H1 (cell line): ENCODE measurements around the gene RUNX1. TPM values are rescaled to one million over a fixed set of nuclear protein-coding genes. Genes with fewer than 3 reads are reported as not detected.

Experiments
- CTCF ChIA-PET: fragments of 300-600 bp; sonication (Branson Sonifier 250); formaldehyde crosslinking; loops from one replicate; lab custom pipeline; 2021; ENCODE audit not compliant: partially characterized antibody; lab: Charles Lee
- POLR2A ChIA-PET: fragments of 300-600 bp; sonication (Branson Sonifier 250); formaldehyde crosslinking; loops from one replicate; lab custom pipeline; 2021; ENCODE audit warnings: inconsistent platforms; ENCODE audit not compliant: partially characterized antibody; lab: Charles Lee
- DNase-seq, 2 experiments: peaks; one replicate each; pipeline versions ENCODE4 v3.0.0 to v3.0.0-alpha.2; 2010 to 2022; ENCODE audit warnings: low spot score in 2 of 2, low read depth in 1 of 2, mixed read lengths in 1 of 2
- FAIRE-seq: peaks from 2 replicates; lab custom pipeline; 2011; peaks lifted over from hg19 to GRCh38; lab: Jason Lieb, UNC
- H2AFZ ChIP-seq: 2 replicates; pipeline ENCODE4 v1.8.1; 2012; ENCODE audit warnings: low read length, inconsistent platforms
- H2AK5ac ChIP-seq: 2 replicates; pipeline ENCODE4 v1.6.1; 2013; ENCODE audit warnings: low read depth, low read length
- H2BK120ac ChIP-seq: replicated peaks from 2 replicates; pipeline ENCODE3; 2013; ENCODE audit warnings: low read depth, low read length, inconsistent platforms
- H2BK12ac ChIP-seq: 2 replicates; pipeline ENCODE4 v1.6.1; 2013; ENCODE audit warnings: low read depth, low read length
- H2BK15ac ChIP-seq: 2 replicates; pipeline ENCODE4 v1.6.1; 2013; ENCODE audit warnings: low read length
- H2BK20ac ChIP-seq: 2 replicates; pipeline ENCODE4 v1.6.1; 2013; ENCODE audit warnings: low read length
- H2BK5ac ChIP-seq: 2 replicates; pipeline ENCODE4 v1.6.1; 2013; ENCODE audit warnings: low read depth, low read length
- H3K14ac ChIP-seq: 2 replicates; pipeline ENCODE4 v1.6.1; 2013; ENCODE audit warnings: inconsistent platforms; ENCODE audit not compliant: insufficient read length
- H3K18ac ChIP-seq: 2 replicates; pipeline ENCODE4 v1.6.1; 2013; ENCODE audit warnings: low read length; ENCODE audit errors: extremely low read depth
- H3K23ac ChIP-seq: 2 replicates; pipeline ENCODE4 v1.6.1; 2013; ENCODE audit warnings: inconsistent platforms; ENCODE audit not compliant: insufficient read length
- H3K23me2 ChIP-seq: 2 replicates; pipeline ENCODE4 v1.6.1; 2013; ENCODE audit warnings: low read depth, low read length
- H3K27ac ChIP-seq: 2 replicates; pipeline ENCODE4 v1.6.1; 2011; ENCODE audit warnings: low read depth, low read length, inconsistent platforms
- H3K27me3 ChIP-seq, 4 experiments: replicated peaks in 1 of 4; 1 replicate in 1 of 4; 2 replicates in 3 of 4; pipeline versions ENCODE4 v1.6.1 to v1.8.1; 2011 to 2013; ENCODE audit warnings: low read length in 3 of 4, mild to moderate bottlenecking in 3 of 4, inconsistent platforms in 2 of 4, mixed read lengths in 2 of 4, moderate library complexity in 1 of 4; ENCODE audit not compliant: control insufficient read depth in 3 of 4, insufficient read depth in 3 of 4; ENCODE audit errors: extremely low read depth in 1 of 4
- H3K36me3 ChIP-seq, 4 experiments: 2 replicates each; pipeline versions ENCODE4 v1.6.1 to v1.8.1; 2011 to 2013; ENCODE audit warnings: mild to moderate bottlenecking in 4 of 4, low read length in 3 of 4, moderate library complexity in 2 of 4, control low read depth in 1 of 4, inconsistent platforms in 1 of 4; ENCODE audit not compliant: insufficient read depth in 4 of 4, control insufficient read depth in 2 of 4
- H3K4ac ChIP-seq: replicated peaks from 2 replicates; pipeline ENCODE3; 2013; ENCODE audit warnings: low read length, low read depth, mixed read lengths, inconsistent platforms; ENCODE audit not compliant: insufficient read length
- H3K4me1 ChIP-seq, 4 experiments: replicated peaks in 1 of 4; 1 replicate in 1 of 4; 2 replicates in 3 of 4; pipeline versions ENCODE4 v1.6.1 to v1.8.1; 2011 to 2013; ENCODE audit warnings: low read length in 3 of 4, inconsistent platforms in 2 of 4, mixed read lengths in 1 of 4; ENCODE audit not compliant: insufficient read depth in 4 of 4, control insufficient read depth in 3 of 4
- H3K4me2 ChIP-seq, 2 experiments: 2 replicates each; pipeline versions ENCODE4 v1.6.1 to v1.8.1; 2011 to 2013; ENCODE audit warnings: low read depth in 2 of 2, low read length in 2 of 2, control low read depth in 1 of 2, inconsistent platforms in 1 of 2, mild to moderate bottlenecking in 1 of 2; ENCODE audit not compliant: insufficient read depth in 1 of 2
- H3K4me3 ChIP-seq, 4 experiments: fragments of 200-600, 300-600 bp in 1 of 4; sonication (generic), shearing (Covaris generic), sonication (Bioruptor Twin) in 1 of 4; 2 replicates each; pipeline versions ENCODE4 v1.5.1 to v1.8.1; 2011 to 2016; ENCODE audit warnings: low read length in 4 of 4, low read depth in 3 of 4, control low read depth in 2 of 4, inconsistent platforms in 2 of 4, mild to moderate bottlenecking in 2 of 4, mixed read lengths in 1 of 4, moderate library complexity in 1 of 4; ENCODE audit not compliant: insufficient read depth in 2 of 4; ENCODE audit errors: extremely low read depth in 1 of 4
- H3K56ac ChIP-seq: replicated peaks from 2 replicates; pipeline ENCODE3; 2013; ENCODE audit warnings: low read depth, mild to moderate bottlenecking, mixed read lengths, low read length, inconsistent platforms; ENCODE audit not compliant: insufficient read length
- H3K79me1 ChIP-seq: 2 replicates; pipeline ENCODE4 v1.6.1; 2013; ENCODE audit warnings: low read depth, low read length, control low read depth
- H3K79me2 ChIP-seq, 2 experiments: 2 replicates each; pipeline versions ENCODE4 v1.6.1 to v1.8.1; 2012 to 2013; ENCODE audit warnings: low read length in 2 of 2, mild to moderate bottlenecking in 2 of 2, inconsistent platforms in 1 of 2; ENCODE audit not compliant: insufficient read depth in 2 of 2, control insufficient read depth in 1 of 2
- H3K9ac ChIP-seq, 4 experiments: replicated peaks in 1 of 4; 1 replicate in 1 of 4; 2 replicates in 3 of 4; pipeline versions ENCODE4 v1.6.1 to v1.8.1; 2011 to 2013; ENCODE audit warnings: low read depth in 3 of 4, low read length in 3 of 4, control low read depth in 2 of 4, mild to moderate bottlenecking in 2 of 4, moderate library complexity in 2 of 4, inconsistent platforms in 1 of 4; ENCODE audit errors: extremely low read depth in 1 of 4
- H3K9me3 ChIP-seq, 2 experiments: 2 replicates each; pipeline versions ENCODE4 v1.6.1 to v1.8.1; 2012 to 2013; ENCODE audit warnings: mild to moderate bottlenecking in 2 of 2, moderate library complexity in 2 of 2, control low read depth in 1 of 2, inconsistent platforms in 1 of 2, low read depth in 1 of 2, low read length in 1 of 2, mixed read lengths in 1 of 2; ENCODE audit not compliant: insufficient read depth in 2 of 2
- H4K20me1 ChIP-seq, 2 experiments: replicated peaks in 1 of 2; 2 replicates each; pipeline versions ENCODE3 to v1.8.1; 2011 to 2013; ENCODE audit warnings: inconsistent platforms in 2 of 2, low read length in 2 of 2, mild to moderate bottlenecking in 1 of 2; ENCODE audit not compliant: insufficient read depth in 2 of 2, control insufficient read depth in 1 of 2
- H4K5ac ChIP-seq: 2 replicates; pipeline ENCODE4 v1.6.1; 2013; ENCODE audit warnings: low read length, low read depth, mixed read lengths, inconsistent platforms; ENCODE audit not compliant: insufficient read length
- H4K8ac ChIP-seq: 2 replicates; pipeline ENCODE4 v1.8.0; 2013; ENCODE audit warnings: mild to moderate bottlenecking, moderate library complexity, low read length, inconsistent platforms; ENCODE audit not compliant: insufficient read depth; ENCODE audit errors: extremely low read depth
- H4K91ac ChIP-seq: replicated peaks from 2 replicates; pipeline ENCODE3; 2013; ENCODE audit warnings: low read length, mixed read lengths, inconsistent platforms; ENCODE audit not compliant: insufficient read length
- MAX ChIP-seq: IDR thresholded peaks from 2 replicates; pipeline ENCODE4 v1.6.1; 2012; ENCODE audit warnings: inconsistent platforms
- RAD21 ChIP-seq, 2 experiments: IDR thresholded peaks in 1 of 2; conservative IDR thresholded peaks in 1 of 2; 2 replicates each; pipeline ENCODE4 v1.6.1; 2011; ENCODE audit warnings: low read depth in 2 of 2, low read length in 2 of 2, improper control_type of control experiment in 1 of 2, inconsistent platforms in 1 of 2, mild to moderate bottlenecking in 1 of 2, moderate library complexity in 1 of 2
- WGBS, 2 experiments: shearing (Covaris generic) in 1 of 2; methylation state at CpG; one replicate each; pipeline versions ENCODE4 v1.1.6 to v1.1.7; 2013 to 2015; ENCODE audit warnings: low lambda C conversion rate in 2 of 2, mixed read lengths in 2 of 2, inconsistent platforms in 1 of 2, low coverage in 1 of 2, missing lambda C conversion rate in 1 of 2; ENCODE audit not compliant: insufficient replicate concordance in 2 of 2, insufficient coverage in 1 of 2, insufficient read length in 1 of 2; ENCODE audit errors: extremely low coverage in 1 of 2, missing lambda C conversion rate in 1 of 2; 5-methylcytosine and 5-hydroxymethylcytosine counted together
- polyA plus RNA-seq, 7 experiments: library from polyadenylated mRNA; depleted of rRNA in 3 of 7; stranded (reverse) in 5 of 7; unstranded in 2 of 7; fragments of >200 nt in 5 of 7; fragments of 200-250 nt in 2 of 7; gene quantifications; 1 replicate in 5 of 7; 2 replicates in 1 of 7; 4 replicates in 1 of 7; pipeline versions ENCODE4 v1.2.1 to v1.2.3, GENCODE V29; 2011 to 2013; ENCODE audit warnings: missing spikeins in 2 of 7, mixed read lengths in 2 of 7
- total RNA-seq: library from RNA; stranded (reverse); fragmentation: NEBNext Ultra II Directional; extraction: Animal tissue kit (Norgen Biotek cat#: 25700); gene quantifications from 2 replicates; pipeline ENCODE4 v1.2.1, GENCODE V29; 2021

RUNX1 gene
- total and polyA plus RNA-seq, 2 of the 8 experiments (the other 6 are each of a cell fraction or from before 2014, with no cell fraction given): 0.20 to 0.60 TPM

DNA sequence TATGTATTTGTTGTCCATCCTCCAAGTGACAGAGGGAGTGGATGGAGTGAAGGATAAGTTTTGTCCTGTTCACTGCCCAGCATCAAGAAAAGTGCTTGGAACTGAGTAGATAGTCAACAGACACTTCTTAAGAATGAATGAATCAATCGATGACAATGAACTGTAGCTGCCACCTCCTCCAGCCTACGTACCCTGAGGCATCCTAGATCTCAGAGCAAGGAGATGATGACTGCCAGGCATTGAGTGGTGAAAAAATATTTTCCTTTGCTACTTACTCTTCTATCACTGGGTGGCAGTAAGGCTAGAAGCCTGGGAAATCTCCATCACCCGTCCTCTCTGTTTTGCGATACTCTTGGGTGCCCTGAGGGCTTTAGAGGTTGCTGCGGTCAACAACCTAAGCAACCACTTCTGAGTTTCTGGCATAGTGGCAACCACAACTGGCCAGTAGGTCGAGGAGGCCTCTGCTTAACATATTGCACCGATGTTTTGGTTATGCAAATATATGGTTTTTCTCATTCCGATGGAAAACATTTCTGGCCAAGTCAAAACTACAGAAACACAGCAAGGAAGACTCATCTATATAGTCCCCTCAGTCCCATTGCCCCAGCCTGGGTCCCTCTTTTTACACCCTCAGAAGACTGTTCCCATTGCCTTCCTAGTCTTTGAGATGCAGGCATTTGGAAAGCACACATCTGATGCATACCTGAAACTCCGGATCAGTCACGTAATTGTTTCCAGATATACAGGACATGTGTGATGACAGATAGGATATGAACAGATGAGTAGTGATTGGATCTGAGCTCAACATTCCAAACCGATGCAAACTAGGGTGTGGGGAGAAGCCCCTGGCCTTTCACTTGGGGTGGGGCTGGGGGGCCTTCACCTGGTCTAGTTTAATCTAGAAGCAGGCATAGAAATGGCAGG, 136.8 kb downstream of the RUNX1 start:
- POLR2A ChIA-PET: no interaction called here
- no peak for TF ChIP-seq MAX
- TF ChIP-seq RAD21 (IDR thresholded peaks at IDR 0.05 in 1 of 2, conservative IDR thresholded peaks at IDR 0.05 in 1 of 2; ENCODE audit: low read depth in 2 of 2, low read length in 2 of 2): peak in 1 of 2 experiments; percentile 16; a peak in 1 of 4 replicates
- H2BK5ac ChIP-seq: no peak overlapping the region

More for the DNA sequence above, 136.8 kb downstream of the RUNX1 start:
- Histone ChIP-seq H2AK5ac (no peak overlapping the region), H3K9ac (no peak overlapping the region), H3K79me1 (no peaks in the 10 kb centered on the region), H3K36me3 (no peaks in the 10 kb centered on the region), H2AFZ (no peak overlapping the region), H4K5ac (no peak overlapping the region), H4K8ac (no peak overlapping the region), H3K4me2 (no peak overlapping the region), H3K4me3 (no peak overlapping the region), H3K4ac (no peak overlapping the region), H2BK15ac (no peak overlapping the region), H3K23me2 (no peaks in the 10 kb centered on the region; the same call in 1 of the 2 replicates), H3K9me3 (no peaks in the 10 kb centered on the region), H2BK120ac (no peak overlapping the region), H4K91ac (no peak overlapping the region), H3K27me3 (no peaks in the 10 kb centered on the region), H3K79me2 (no peaks in the 10 kb centered on the region), H3K14ac (no peak overlapping the region), H3K4me1 (no peaks in the 10 kb centered on the region; a peak in 1 of 7 replicates), H3K56ac (no peak overlapping the region), H2BK20ac (no peak overlapping the region), H2BK12ac (no peak overlapping the region), H4K20me1 (no peaks in the 10 kb centered on the region), H3K18ac (no peak overlapping the region), H3K27ac (no peak overlapping the region), H3K23ac (no peak overlapping the region)
- DNase-seq (no peak), FAIRE-seq (no peak)
- CTCF ChIA-PET: interaction anchor here (1.0 kb wide), 1 partner anchor 23 kb away, joined by 3 read pairs; no protein-coding TSS in a partner anchor
- WGBS, 2 experiments: 88% methylated on average over 11 of the region's 11 CpGs; no CpG with 5 or more reads in 1 of the 2 experiments
